DMS53 treated with DMSO at 0.1 percent for 48 hours (cell line): ENCODE measurements around the gene TMEM135.
A peak's percentile ranks its signal among the peaks of the same experiment; 100 is the strongest.

Experiments
- DNase-seq: peaks from one replicate; lab custom pipeline; 2025; ENCODE audit not compliant: unreplicated experiment; lab: John Stamatoyannopoulos, UW

TMEM135 gene

DNA sequence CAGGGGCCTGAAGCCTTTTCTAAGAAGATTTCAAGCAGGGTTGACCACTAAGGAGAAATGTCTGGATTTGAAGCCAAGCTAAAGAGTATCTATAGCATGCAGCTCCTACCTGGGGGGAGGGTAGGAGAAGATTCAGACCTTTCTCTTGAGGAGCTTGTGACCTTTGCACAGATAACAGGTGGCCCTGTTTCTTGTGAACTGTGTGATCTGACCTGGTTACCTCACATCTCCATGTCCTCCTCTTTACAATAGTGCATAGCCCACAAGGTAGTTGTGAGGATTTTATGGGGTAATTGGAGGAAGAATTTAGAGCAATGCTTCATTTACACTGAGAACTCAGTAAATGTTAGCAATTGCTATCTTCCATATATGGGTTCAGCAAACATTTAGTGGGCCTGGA is 310.1 kb downstream of the TMEM135 start:
- no peak for DNase-seq

DNA sequence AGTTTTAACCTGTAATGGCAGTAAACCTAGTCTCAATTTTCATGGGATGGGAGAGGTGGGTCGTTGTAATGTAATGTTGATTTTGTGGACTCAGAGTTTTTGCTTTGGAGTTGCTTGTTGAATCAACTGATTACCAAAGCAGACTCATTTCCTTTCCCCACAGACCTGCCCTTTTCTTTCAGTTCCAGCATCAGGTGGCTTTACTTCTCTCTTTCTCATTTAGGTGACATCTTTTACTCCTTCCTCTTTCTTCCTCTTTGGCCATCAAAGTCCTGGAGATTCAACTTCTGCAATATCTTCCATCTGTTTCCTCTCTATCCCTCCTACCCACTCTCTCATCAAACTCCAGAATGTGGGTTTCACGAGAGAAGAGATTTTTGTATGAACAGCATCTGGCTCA is 313.9 kb downstream of the TMEM135 start:
- DNase-seq, result no peak

DNA sequence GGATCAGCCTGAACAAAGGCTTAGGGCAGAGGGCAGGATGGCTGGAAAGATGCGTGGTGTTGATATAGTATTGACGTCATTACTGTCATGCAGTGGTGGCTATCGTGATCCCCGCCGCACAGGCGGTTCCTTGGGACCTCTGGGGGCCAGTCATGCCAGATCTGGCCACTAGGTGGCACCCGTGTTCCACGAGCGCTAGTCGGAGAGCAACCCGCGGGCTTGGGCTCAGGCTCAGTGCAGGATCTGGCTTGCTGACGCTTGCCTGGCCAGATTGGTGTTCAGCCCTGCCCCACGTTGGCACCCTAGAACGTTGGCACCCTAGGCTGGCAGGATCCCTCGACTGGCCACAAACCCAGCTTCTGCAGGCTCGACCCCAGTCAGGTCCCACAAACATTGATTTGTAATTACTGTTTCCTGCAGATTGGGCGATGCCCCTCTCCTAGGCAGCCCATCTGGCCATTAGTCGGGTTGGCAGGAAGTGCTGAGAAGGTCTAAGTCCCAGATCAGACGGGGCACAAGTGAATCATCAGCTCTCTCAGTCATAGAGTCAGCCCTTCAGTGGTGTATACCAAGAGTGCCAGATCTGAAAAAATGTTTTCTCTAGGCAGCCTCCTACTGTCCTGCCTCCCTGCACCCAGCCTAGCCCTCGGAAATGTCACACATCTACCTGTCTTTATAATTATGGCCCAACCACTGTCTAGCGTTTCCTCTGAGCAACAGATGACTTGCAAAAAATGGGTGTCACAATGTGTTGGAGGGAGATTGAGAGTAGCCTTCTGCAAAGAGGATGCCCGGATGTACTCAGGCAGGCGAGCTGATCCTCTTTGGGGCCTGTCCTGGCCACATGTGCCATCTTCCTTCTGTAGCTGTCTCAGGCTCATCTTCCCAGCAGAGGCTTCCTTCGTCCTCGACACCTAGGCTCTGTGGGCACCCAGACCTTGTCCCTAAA is 315.3 kb downstream of the TMEM135 start:
- peak; percentile 90 for DNase-seq

DNA sequence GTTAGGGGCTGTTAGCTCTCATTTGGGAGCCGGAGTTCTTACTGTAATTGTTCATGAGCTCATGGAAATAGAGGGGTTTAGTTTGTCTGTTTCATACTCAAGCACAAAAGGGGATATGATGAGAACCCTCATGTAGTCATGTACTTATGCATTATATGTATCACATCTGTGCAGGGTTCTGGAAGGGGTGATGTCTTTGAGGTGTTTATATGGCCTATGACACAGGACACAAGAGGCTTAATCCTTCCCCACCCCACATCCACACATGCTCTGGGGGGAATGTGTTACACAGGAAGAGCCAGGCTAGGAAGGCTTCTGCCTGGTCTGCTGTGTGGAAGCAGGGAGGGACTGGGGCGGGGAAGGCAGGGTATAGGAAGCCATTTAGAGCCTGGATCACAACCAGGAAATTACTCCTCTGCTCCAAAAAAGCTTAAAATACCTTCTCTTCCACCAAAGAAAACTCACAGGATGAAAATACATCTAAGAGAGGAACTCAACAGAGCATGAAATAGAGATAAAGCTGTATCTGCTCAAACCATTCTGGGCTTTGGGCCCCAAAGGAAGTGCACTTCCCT is 316.1 kb downstream of the TMEM135 start:
- DNase-seq, result no peak

DNA sequence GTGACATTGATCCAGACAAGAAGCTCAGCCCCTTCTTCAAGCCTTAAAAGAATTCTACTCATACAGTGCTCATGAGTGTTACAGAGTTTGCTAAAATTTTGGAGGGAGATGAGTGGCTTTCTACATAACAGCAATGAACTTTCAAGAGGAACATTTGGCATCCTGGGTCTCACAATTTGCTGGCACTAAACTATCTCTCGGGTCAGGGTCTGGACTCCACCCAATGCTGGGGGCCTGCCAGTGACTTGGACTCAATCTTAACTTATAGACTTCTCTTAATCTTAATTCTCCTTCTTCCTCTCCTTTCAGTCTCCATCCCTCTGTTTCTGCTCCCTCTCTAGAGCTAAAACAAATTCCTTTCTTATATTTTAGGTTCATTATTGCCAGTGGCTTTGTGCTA is 317.9 kb downstream of the TMEM135 start:
- no peak for DNase-seq

DNA sequence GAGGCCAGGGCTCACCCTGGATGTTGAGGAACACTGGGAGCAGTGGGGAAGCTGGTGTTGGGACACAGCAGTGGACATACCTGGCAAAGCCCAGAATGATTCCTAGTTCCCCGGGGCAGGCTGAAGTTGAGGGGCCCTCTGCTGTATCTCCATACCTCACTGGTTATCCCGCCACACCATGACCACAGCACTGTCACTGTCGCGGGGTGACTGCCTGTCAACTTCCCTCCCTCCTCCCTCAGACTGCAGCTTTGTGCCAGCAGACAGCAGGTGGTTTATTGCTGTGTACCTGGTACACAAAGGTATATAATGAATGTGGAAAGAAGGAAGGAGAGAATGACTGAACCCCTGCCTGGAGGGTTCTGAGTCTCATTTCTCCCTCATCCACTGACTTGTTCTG is 318.7 kb downstream of the TMEM135 start:
- no peak for DNase-seq

DNA sequence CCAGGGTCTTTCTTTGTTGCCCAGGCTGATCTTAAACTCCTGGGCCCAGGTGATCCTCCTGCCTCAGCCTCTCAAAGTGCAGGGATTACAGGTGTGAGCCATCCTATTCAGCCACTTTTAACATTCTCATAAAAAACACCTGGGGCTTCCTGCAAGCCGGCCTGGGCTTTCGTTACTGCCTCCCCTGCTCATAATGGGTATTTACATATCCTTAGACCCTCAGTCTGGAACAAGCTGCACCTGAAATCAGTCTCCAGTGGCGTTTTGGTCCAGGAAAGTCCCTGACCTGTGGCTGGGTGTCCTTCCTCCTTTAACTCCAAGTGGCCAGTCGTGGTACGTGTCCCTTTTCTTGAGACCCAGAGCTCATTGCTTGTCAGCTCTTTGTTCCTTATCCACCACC is 320.7 kb downstream of the TMEM135 start:
- DNase-seq, result no peak

DNA sequence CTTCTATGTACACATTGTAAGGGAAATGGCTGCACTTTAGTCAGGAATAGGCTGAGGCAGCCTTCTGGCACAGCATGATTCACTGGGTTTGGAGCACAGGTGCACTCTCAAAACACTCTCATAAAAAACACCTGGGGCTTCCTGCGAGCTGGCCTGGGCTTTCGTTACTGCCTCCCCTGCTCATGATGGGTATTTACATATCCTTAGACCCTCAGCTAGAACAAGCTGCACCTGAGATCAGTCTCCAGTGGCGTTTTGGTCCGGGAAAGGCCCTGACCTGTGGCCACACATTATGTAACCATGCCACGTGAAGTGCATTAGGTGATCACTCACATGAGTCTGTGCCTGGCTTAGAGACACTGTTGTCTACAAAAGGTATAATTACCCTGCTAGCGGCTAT is 321.7 kb downstream of the TMEM135 start:
- DNase-seq, result peak; percentile 53

DNA sequence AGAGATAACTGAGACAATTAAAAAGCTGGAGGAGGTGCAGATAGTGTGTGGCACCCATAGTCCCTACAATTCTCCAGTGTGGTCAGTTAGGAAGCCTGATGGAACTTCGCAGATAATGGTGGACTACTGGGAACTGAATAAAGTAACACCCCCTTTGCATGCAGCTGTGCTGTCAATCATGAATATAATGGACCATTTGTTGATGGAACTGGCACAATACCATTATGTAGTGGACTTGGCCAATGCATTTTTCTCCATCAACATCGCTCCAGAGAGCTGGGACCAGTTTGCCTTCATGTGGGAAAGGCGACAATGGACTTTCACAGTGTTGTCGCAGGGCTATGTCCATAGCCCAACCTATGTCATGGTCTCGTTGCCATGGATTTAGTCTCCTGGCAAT is 324.2 kb downstream of the TMEM135 start:
- no peak for DNase-seq

DNA sequence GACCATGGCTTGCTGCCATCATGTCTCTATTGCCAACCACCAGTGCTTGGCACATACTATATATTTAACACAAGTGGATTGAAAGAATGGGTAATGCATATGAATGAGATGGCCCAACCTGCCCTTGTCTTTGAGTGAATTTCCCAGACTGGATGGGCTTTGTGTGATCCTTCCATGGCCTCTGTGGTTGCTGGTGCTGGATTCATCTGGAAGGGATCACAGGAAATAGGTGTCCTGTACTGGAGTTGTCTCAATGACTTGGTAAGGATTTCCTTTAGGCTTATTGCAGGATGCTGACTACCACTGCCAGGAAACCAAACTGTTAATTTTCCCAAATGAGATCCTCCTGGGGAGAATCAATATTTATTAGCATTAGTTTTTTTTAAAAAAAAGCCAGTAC is 328.6 kb downstream of the TMEM135 start:
- no peak for DNase-seq

DNA sequence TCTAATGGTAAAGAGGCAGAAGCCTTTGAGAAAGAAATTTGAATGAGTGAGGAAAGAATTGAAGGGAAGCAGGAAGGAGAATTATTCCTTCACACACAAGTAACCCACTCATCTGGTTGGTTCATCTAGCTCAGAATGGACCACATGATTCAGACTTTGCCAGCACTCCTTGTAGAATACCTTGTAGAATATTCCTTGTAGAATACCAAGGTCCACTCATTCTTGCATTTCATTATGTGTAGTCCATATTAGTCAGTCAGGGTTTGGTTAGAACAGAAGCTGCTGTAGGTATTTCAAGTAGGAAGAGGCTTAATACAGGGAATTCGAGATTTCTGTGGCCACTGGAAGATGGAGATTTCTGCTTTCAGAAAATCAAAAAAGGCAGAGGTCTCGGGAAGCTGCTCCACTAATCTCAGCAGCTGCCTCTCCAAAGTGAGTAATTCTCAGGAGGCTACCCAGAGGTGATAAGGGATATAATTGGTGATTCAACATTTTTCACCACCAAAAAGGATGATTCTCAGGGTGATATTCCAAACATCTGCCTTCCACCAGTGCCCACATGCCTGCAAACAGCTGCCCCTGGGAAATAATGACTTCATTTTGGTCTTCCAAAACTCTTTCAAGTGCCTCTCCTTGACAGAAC is 329.1 kb downstream of the TMEM135 start:
- DNase-seq, result no peak

DNA sequence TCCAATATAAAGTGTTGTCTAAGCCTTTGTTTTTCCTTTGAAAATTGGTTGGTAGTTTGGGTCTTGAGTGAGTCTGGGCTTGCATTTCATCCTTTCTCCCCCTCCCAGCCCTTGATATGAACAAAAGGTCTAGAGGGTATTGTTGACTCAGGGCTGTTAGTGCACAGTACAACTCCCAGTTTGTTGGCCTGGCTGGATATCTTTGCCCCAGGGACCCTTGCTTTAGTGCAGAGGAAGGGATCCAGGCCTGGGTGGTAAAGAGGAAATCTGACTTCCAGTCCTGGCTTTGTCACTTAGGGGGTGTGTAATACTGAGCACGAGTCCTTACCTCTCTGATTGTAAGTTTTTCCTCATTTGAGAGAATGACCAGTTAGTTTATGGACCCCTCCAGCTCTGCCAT is 330.4 kb downstream of the TMEM135 start:
- DNase-seq, result no peak

DNA sequence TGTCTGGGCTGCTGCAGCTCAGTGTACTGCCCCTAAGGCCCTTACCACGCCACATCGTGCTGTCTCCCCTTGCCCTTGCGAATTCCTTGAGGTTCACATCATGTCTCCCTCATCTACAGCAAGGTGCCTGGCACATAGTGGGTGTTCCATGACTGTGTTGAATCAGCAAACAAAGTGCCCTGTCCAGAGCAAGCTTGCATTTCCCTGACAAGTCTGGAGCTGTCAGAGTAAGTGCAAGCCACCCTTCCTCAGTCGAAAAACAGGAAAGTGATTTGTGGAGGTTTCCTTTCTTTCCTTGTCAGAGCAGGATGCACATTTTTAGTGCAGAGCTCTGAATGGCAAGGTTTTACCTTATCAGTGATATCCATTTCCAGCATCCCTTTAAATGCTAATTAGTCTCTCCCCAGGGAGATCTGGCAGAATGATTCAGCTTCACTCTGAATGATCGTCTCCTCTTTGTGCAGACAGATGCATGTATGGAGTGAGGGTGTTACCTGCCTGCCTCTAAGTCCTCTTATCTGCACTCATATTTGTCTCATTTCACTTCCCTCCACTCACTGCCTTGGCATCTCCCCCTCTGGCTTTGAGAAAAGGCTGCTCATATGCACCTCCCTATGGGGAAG is 331.2 kb downstream of the TMEM135 start:
- DNase-seq, result no peak

DNA sequence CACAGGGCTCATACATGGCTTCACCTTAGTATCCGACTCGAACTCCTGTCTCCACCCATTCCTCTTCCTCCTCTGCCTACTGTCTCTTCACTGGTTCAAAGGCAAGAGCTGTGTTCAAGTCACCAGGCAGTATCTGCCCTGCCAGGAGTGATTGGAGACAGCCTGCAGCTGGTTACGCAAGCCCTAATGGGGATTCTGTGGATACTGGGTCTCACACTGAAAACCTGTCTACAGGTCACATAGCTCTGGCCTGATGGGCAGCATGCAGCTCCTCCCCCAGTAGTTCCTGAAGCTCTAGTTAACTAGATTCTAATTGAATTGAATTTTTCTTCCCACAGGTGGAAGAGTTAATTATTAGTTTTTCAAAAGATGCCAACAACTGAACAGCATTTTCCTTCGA is 332.2 kb downstream of the TMEM135 start:
- no peak for DNase-seq

DNA sequence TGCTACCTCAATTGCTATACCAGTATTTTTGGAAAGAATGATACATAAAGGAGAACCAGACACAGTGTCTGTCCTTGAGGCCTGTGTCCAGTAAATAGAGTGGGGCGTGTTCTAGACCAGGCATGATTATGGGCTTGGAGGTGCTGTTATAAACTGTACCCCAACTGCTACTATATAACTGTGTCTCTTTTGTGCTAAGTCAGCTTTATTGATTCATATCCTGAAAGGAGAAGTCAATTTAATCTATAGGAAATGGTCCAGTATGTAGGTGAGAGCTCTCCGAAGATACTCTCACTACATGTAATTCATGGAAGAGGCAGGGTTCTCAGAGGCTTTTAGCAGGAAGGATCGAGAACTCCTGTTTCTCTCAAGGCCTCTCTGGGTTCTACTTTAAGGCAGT is 334.3 kb downstream of the TMEM135 start:
- no peak for DNase-seq
